RWPE2 (cell line): Measurements from ENCODE around the gene MRPL37.

ENCODE experiments used
- ATAC-seq: fragments of 200-7000 bp; cut with Tn5 transposase; 3 replicates; pipeline ENCODE4 v1.9.1; 2021; ENCODE audit warnings: low read depth
- DNase-seq: peaks from one replicate; pipeline ENCODE4 v3.0.0-alpha.2; 2020; ENCODE audit warnings: low spot score
- H3K27ac ChIP-seq: fragments of 450-650 bp; 2 replicates; pipeline ENCODE4 v1.5.1; 2017; ENCODE audit warnings: mild to moderate bottlenecking; ENCODE audit not compliant: poor library complexity, severe bottlenecking
- H3K27me3 ChIP-seq: fragments of 250-450 bp; sonication (Bioruptor Pico); 2 replicates; pipeline ENCODE4 v1.5.1; 2021; ENCODE audit warnings: mild to moderate bottlenecking, moderate library complexity; ENCODE audit not compliant: insufficient read depth, poor library complexity, severe bottlenecking
- H3K36me3 ChIP-seq: fragments of 250-450 bp; sonication (Bioruptor Pico); 2 replicates; pipeline ENCODE4 v1.5.1; 2020; ENCODE audit warnings: low read depth, mild to moderate bottlenecking, moderate library complexity
- H3K4me1 ChIP-seq: fragments of 250-450 bp; sonication (Bioruptor Pico); 2 replicates; pipeline ENCODE4 v1.5.1; 2021; ENCODE audit warnings: mild to moderate bottlenecking, moderate library complexity; ENCODE audit not compliant: insufficient read depth, poor library complexity, severe bottlenecking
- H3K4me3 ChIP-seq: fragments of 250-450 bp; sonication (Bioruptor Pico); 2 replicates; pipeline ENCODE4 v1.5.1; 2021; ENCODE audit warnings: mild to moderate bottlenecking, moderate library complexity; ENCODE audit not compliant: severe bottlenecking
- H3K9me3 ChIP-seq: fragments of 250-450 bp; sonication (Bioruptor Pico); 2 replicates; pipeline ENCODE4 v1.5.1; 2021; ENCODE audit warnings: mild to moderate bottlenecking, moderate library complexity; ENCODE audit not compliant: severe bottlenecking
- CTCF ChIP-seq: fragments of 450-650 bp; IDR thresholded peaks from one replicate; pipeline ENCODE4 v1.5.1; 2017; ENCODE audit warnings: mild to moderate bottlenecking, moderate library complexity; ENCODE audit not compliant: poor library complexity, severe bottlenecking

The MRPL37 gene

DNA sequence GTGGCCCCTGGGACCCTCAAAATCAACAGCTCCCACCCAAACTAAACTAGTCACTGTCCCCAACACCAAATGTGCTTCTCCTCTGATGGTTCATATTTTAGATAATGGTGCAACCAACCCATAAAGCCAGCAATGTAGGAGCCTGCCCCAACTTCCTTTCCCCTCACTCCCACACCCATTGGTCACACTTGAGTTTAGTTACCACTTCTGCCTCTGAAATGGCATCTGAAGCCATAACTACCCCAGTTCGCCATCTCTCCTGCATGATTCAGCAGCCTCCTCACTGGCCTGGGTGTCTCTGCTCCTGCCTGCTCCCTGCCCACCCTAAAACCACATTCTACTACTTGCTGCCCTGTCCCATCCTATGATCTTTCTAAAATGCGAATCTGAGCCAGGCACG is 43.8 kb upstream of the MRPL37 start:
- TF ChIP-seq CTCF, result no peak
- no peaks in the 10 kb centered on the region for H3K36me3 ChIP-seq
- H3K4me3 ChIP-seq, result no peak overlapping the region
- H3K27ac ChIP-seq, result no peak overlapping the region
- DNase-seq (no peak), ATAC-seq (no peak)
- no peaks in the 10 kb centered on the region for H3K4me1 ChIP-seq
- H3K27me3 ChIP-seq, result no peaks in the 10 kb centered on the region
- H3K9me3 ChIP-seq, result no peaks in the 10 kb centered on the region

DNA sequence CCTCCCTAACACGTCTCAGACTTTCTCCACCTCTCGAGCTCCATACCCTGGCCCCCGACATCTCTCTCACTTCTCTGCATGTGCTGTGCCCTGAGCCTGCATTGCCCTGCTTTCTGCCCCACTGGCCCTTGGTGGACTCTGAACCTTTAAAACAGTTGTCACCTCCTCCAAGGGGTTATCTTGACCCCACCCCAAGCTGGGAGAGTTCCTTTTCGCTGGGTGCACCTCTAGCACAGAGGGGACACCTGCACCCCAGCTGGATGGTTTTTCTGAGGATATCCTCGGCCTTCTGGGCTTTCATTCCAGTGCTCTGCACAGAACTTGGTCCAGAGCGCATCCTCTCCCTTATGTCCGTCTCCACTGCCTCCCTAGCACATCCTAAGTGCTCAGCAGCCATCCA is 43.0 kb upstream of the MRPL37 start:
- no peaks in the 10 kb centered on the region for H3K36me3 ChIP-seq
- no peak for ATAC-seq
- no peak for DNase-seq
- no peaks in the 10 kb centered on the region for H3K27me3 ChIP-seq
- no peak overlapping the region for H3K4me3 ChIP-seq
- no peaks in the 10 kb centered on the region for H3K4me1 ChIP-seq
- TF ChIP-seq CTCF, result no peak
- no peak overlapping the region for H3K27ac ChIP-seq
- no peaks in the 10 kb centered on the region for H3K9me3 ChIP-seq

DNA sequence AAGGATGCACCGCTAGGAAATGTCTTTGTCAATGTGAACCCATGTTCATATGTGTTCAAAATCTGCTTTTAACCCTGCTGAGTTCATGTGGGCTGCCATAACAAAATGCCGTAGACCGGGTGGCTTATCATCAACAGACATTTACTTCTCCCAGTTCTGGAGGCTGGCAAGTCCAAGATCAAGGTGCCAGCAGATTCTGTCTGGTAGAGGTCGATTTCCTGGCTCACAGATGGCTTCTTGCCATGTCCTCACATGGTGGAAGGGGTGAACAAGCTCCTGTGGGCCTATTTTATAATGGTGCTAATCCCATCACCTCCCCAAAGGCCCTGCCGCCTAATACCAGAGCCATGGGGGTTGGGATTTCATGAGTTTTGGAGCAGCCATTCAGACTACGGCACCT is 42.6 kb upstream of the MRPL37 start:
- DNase-seq (no peak), ATAC-seq (no peak)
- Histone ChIP-seq H3K36me3 (no peaks in the 10 kb centered on the region), H3K4me1 (no peaks in the 10 kb centered on the region), H3K9me3 (no peaks in the 10 kb centered on the region), H3K27ac (no peak overlapping the region), H3K4me3 (no peak overlapping the region), H3K27me3 (no peaks in the 10 kb centered on the region)
- TF ChIP-seq CTCF, result no peak

DNA sequence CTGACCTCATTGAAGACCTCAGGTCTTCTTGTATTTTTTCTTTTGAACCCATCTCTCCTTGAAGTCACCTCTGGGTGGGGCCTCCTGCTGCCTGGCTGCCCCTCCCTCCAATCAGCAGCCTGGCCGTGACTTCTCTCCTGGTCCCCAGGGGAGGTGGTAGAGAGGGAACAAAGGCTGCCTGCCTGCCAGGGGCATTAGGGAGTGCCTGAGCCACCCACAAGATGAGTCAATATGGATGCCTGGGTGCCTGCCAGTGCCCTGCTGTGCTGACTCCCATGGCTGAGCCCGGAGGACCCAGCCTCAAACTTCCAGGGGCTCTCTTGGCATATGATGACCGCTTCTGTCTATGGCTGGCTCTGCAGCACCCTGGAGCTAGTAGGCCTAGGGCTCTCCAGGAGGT is 41.9 kb upstream of the MRPL37 start:
- Histone ChIP-seq H3K4me3 (no peak overlapping the region), H3K4me1 (no peaks in the 10 kb centered on the region), H3K27me3 (no peaks in the 10 kb centered on the region), H3K27ac (no peak overlapping the region), H3K9me3 (no peaks in the 10 kb centered on the region), H3K36me3 (no peaks in the 10 kb centered on the region)
- DNase-seq, result no peak
- ATAC-seq, result peak; percentile 63
- TF ChIP-seq CTCF, result no peak

DNA sequence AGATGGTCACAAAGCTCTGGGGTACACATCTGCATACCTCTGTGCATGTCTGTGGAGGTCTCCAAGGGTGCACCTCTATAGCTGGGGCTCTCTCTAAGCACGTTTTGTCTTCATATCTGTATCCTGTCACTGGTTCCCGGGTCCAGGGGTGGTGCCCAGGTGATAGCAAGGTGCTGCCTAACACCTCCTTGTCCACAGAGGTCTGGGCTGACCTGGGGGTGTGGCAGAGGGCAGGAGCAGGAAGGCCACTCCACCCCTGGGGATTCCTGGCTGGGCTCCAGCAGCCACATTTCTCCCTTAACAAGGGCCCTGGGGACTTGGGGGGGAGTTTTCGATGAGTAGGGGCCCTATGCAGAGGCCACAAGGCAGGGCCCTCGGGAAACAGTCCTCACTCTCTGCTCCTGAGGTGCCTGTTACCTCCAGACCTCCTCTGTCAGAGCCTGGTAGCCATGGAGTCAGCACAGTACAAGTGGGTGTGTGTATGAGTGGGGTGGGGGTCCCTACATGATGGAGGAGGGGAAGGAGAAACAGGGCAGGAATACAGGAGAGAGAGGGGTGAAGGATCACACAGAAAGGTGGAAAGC is 40.1 kb upstream of the MRPL37 start:
- Histone ChIP-seq H3K27me3 (no peaks in the 10 kb centered on the region), H3K9me3 (no peaks in the 10 kb centered on the region), H3K4me3 (no peak overlapping the region), H3K27ac (no peak overlapping the region), H3K36me3 (no peaks in the 10 kb centered on the region), H3K4me1 (no peaks in the 10 kb centered on the region)
- ATAC-seq (no peak), DNase-seq (no peak)
- no peak for TF ChIP-seq CTCF
